Measurements from ENCODE around the gene PLGLB1. TPM values are rescaled to one million over a fixed set of nuclear protein-coding genes. Genes with fewer than 3 reads are reported as not detected.

Gene PLGLB1
- 0.83 and 1.5 TPM in 2 replicates for total RNA-seq

GRCh38 chr2:87021744-87022143, at the start of gene PLGLB1:
Gene PLGLB1, minus strand, starts transcription at chr2:87021844. Its CDS starts 61 bp downstream, at chr2:87021783.

Other genes starting within 250 kb of the PLGLB1 start
- gene CD8A, start 230.9 kb downstream of the PLGLB1 start, total RNA-seq, result not detected in 2 replicates
- not detected in 2 replicates for gene CD8B, start 160.0 kb downstream of the PLGLB1 start, total RNA-seq
- 2.1 and 4.2 TPM in 2 replicates for gene RGPD1, start 79.7 kb downstream of the PLGLB1 start, total RNA-seq